GM18870 (cell line): ENCODE measurements around the gene TCHH.

ENCODE experiments used
- ATAC-seq: cut with Tn5 transposase; IDR thresholded peaks from one replicate; pipeline ENCODE4 v1.9.1; 2021; ENCODE audit warnings: moderate library complexity; ENCODE audit not compliant: unreplicated experiment

TCHH gene

DNA sequence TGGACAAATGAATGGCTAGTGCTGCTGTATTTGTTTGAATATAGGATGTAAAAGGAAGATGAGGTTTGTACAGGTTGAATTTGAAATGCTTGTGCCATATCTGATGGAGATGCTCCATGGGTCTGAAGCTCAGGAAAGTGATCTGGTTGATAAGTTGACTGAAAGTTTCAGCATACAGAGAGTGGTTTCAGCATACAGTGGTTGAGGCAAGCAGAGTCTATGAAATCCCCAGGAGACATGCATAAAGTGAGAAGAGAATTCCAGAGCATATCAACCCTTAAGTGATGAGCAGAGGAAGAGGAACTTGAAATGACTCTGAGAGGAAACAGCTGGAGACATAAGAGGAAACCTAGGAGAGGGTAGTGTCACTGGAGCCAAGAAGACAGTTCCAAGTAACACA lies 48.1 kb downstream of the TCHH start:
- no peak for ATAC-seq

DNA sequence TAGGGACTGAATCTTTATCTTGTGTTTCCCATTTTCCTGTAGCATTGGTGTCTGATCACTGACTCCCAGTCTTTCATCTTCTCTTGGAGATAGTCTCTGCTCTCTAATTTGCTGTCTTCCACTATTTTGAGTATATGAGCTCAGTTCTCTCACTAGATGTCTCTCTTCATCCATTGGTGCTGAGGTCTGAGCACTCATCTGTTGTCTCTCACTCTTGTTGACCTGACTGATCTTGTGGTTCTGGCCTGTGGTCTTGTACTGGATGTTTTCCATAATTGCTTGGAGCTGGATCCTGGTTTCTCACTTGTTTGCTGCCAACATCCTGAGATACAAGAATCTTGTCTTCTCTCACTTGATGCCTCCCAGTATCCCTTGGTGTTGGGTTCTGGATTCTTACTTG lies 53.3 kb downstream of the TCHH start:
- no peak for ATAC-seq
